Hepatocyte (in vitro differentiated cells): ENCODE results near the gene SLC27A2.
"Not testable (repeated sequence)": the region's sequence is repeated elsewhere in the genome, so short reads cannot be mapped to it uniquely, and the experiment has no call there.

ENCODE experiments used
- CTCF ChIP-seq: fragments of 200-600 bp; sonication (generic); IDR thresholded peaks from 2 replicates; pipeline ENCODE4 v1.5.1; 2016; ENCODE audit warnings: antibody characterized with exemption, mild to moderate bottlenecking; ENCODE audit not compliant: poor library complexity
- EZH2 ChIP-seq: fragments of 200-600 bp; sonication (generic); IDR thresholded peaks from 2 replicates; pipeline ENCODE4 v1.6.1; 2016; ENCODE audit warnings: antibody characterized with exemption, mild to moderate bottlenecking, borderline replicate concordance

DNA sequence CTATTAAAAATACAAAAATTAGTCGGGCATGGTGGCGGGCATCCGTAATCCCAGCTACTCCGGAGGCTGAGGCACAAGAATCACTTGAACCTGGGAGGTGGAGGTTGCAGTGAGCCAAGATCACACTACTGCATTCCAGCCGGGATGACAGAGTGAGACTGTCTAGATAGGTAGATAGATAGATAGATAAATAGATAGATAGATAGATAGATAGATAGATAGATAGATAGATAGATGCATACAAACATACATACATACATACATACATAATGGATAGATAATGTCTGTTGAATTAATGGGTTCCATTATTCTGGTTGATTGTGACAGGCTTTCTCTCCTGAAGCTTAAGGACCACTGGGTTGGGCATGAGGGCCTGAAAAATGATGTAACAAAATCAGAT, 6.8 kb downstream of the SLC27A2 start:
- TF ChIP-seq CTCF, EZH2: not testable (repeated sequence)
